Spleen (tissue), 7 donors: ENCODE results near the gene PAX2.

Experiments
- POLR2A ChIP-seq, 3 donors: fragments of 450-650 bp; IDR thresholded peaks; one replicate each; pipeline ENCODE4 v1.5.1; 2017; ENCODE audit warnings: antibody characterized with exemption in 3 of 3, mild to moderate bottlenecking in 1 of 3
- POLR2AphosphoS5 ChIP-seq, 3 donors: sonication (generic); formaldehyde crosslinking; IDR thresholded peaks; one replicate each; pipeline ENCODE4 v1.5.1; 2017; ENCODE audit warnings: antibody characterized with exemption in 3 of 3
- TF ChIP-seq, protein P1 (sequence below), 11 experiments: fragments of 200-600 bp in 7 of 11; fragments of 450-650 bp in 4 of 11; sonication (generic) in 4 of 11; IDR thresholded peaks in 8 of 11; conservative IDR thresholded peaks in 3 of 11; 1 replicate in 7 of 11; 2 replicates in 4 of 11; pipeline versions ENCODE4 v1.4.0 to v1.8.0; 2016 to 2021; ENCODE audit warnings: antibody characterized with exemption in 11 of 11, inconsistent platforms in 4 of 11, mild to moderate bottlenecking in 1 of 11
- donor health status: DM: no; HTN: no; CAD: no; lungs with moderate emphysema.
- donor health status: DM: no; HTN: no; CAD: no.
- donor health status: DM: no; HTN: no; CAD: no.

- TF ChIP-seq, protein P1, sequence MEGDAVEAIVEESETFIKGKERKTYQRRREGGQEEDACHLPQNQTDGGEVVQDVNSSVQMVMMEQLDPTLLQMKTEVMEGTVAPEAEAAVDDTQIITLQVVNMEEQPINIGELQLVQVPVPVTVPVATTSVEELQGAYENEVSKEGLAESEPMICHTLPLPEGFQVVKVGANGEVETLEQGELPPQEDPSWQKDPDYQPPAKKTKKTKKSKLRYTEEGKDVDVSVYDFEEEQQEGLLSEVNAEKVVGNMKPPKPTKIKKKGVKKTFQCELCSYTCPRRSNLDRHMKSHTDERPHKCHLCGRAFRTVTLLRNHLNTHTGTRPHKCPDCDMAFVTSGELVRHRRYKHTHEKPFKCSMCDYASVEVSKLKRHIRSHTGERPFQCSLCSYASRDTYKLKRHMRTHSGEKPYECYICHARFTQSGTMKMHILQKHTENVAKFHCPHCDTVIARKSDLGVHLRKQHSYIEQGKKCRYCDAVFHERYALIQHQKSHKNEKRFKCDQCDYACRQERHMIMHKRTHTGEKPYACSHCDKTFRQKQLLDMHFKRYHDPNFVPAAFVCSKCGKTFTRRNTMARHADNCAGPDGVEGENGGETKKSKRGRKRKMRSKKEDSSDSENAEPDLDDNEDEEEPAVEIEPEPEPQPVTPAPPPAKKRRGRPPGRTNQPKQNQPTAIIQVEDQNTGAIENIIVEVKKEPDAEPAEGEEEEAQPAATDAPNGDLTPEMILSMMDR (IDR thresholded peaks at IDR 0.05 in 8 of 11, conservative IDR thresholded peaks at IDR 0.05 in 3 of 11): no peak
- TF ChIP-seq POLR2AphosphoS5 (IDR thresholded peaks at IDR 0.05) (no peak), POLR2A (IDR thresholded peaks at IDR 0.05) (no peak)
These were observed 112.9 kb downstream of the PAX2 start for GRCh38 chr10:100858261-100858660.
